PC-3 (cell line): ENCODE data around the gene SLC48A1. TPM values are rescaled to one million over a fixed set of nuclear protein-coding genes. Genes with fewer than 3 reads are reported as not detected.

Experiments
- ATAC-seq: fragments of 200-7000 bp; cut with Tn5 transposase; 2 replicates; pipeline ENCODE4 v1.9.1; 2020; ENCODE audit warnings: mild to moderate bottlenecking, moderate library complexity
- BruUV-seq: library from RNA; stranded (reverse); fragments of 400-500 nt; replicated peaks from 2 replicates; lab custom pipeline; 2021; lab: Mats Ljungman, UMichigan
- CTCF ChIA-PET: fragments of 300-600 bp; sonication (Branson Sonifier 250); formaldehyde crosslinking; loops from one replicate; lab custom pipeline; 2022; ENCODE audit warnings: antibody characterized with exemption; lab: Charles Lee
- POLR2A ChIA-PET: fragments of 300-600 bp; sonication (Branson Sonifier 250); formaldehyde crosslinking; loops from one replicate; lab custom pipeline; 2022; ENCODE audit warnings: antibody characterized with exemption; ENCODE audit not compliant: unreplicated experiment; lab: Charles Lee
- DNase-seq: peaks from one replicate; pipeline ENCODE4 v3.0.0-alpha.2; 2015
- H2AFZ ChIP-seq: fragments of 300-600 bp; sonication (generic); 2 replicates; pipeline ENCODE4 v1.6.0; 2016; ENCODE audit warnings: antibody characterized with exemption, low read length
- H3F3A ChIP-seq: fragments of 300-600 bp; sonication (generic); one replicate; pipeline ENCODE4 v1.6.0; 2017; ENCODE audit warnings: antibody characterized with exemption, low read length, control low read depth, mild to moderate bottlenecking; ENCODE audit not compliant: unreplicated experiment
- H3K27ac ChIP-seq: fragments of 300-600 bp; sonication (generic); 2 replicates; pipeline ENCODE4 v1.5.1; 2016; ENCODE audit warnings: mild to moderate bottlenecking, low read length
- H3K27me3 ChIP-seq: fragments of 300-600 bp; sonication (generic); 2 replicates; pipeline ENCODE4 v1.6.1; 2016; ENCODE audit warnings: low read length, mixed read lengths
- H3K36me3 ChIP-seq: fragments of 300-600 bp; sonication (generic); 2 replicates; pipeline ENCODE4 v1.6.1; 2016; ENCODE audit warnings: low read depth, mixed run types, low read length, mixed read lengths
- H3K4me1 ChIP-seq: fragments of 300-600 bp; sonication (generic); 2 replicates; pipeline ENCODE4 v1.5.1; 2016; ENCODE audit warnings: low read length; ENCODE audit not compliant: insufficient read depth
- H3K4me2 ChIP-seq: fragments of 300-600 bp; sonication (generic); 2 replicates; pipeline ENCODE4 v1.6.0; 2016; ENCODE audit warnings: low read length
- H3K4me3 ChIP-seq: fragments of 300-600 bp; sonication (generic); 2 replicates; pipeline ENCODE4 v1.5.1; 2016; ENCODE audit warnings: mild to moderate bottlenecking, low read length, mixed read lengths
- H3K79me2 ChIP-seq: fragments of 300-600 bp; sonication (generic); 2 replicates; pipeline ENCODE4 v1.6.1; 2017; ENCODE audit warnings: low read length, mixed read lengths
- H3K9ac ChIP-seq: fragments of 300-600 bp; sonication (generic); 2 replicates; pipeline ENCODE4 v1.6.0; 2016; ENCODE audit warnings: mild to moderate bottlenecking, low read length
- H3K9me2 ChIP-seq: fragments of 300-600 bp; sonication (generic); replicated peaks from 2 replicates; pipeline ENCODE4 v1.6.1; 2016; ENCODE audit warnings: mixed run types, low read length, mixed read lengths
- H3K9me3 ChIP-seq: fragments of 300-600 bp; sonication (generic); 2 replicates; pipeline ENCODE4 v1.6.1; 2016; ENCODE audit warnings: low read length, mixed read lengths
- H4K20me1 ChIP-seq: fragments of 300-600 bp; sonication (generic); 2 replicates; pipeline ENCODE4 v1.6.1; 2016; ENCODE audit warnings: low read length, mixed read lengths
- EZH2 ChIP-seq: fragments of 300-600 bp; sonication (generic); IDR thresholded peaks from one replicate; pipeline ENCODE4 v1.6.1; 2017; ENCODE audit warnings: antibody characterized with exemption, mild to moderate bottlenecking, low read length; ENCODE audit not compliant: unreplicated experiment
- EZH2phosphoT487 ChIP-seq: fragments of 300-600 bp; sonication (generic); IDR thresholded peaks from 2 replicates; pipeline ENCODE4 v1.6.1; 2018; ENCODE audit warnings: mild to moderate bottlenecking, antibody characterized with exemption, low read length, borderline replicate concordance
- intact Hi-C: fragments of 100-400 bp; cut with micrococcal nuclease; formaldehyde crosslinking; loops from 2 replicates; pipeline ENCODE4 v1.9.0; 2023
- total RNA-seq: library from RNA; depleted of rRNA; stranded (reverse); fragments of >200 nt; gene quantifications from 2 replicates; pipeline ENCODE4 v1.2.3, GENCODE V29; 2014
- TF ChIP-seq, protein P1 (sequence below): fragments of 300-600 bp; sonication (generic); conservative IDR thresholded peaks from 2 replicates; pipeline ENCODE4 v1.5.1; 2017; ENCODE audit warnings: antibody characterized with exemption, low read depth, mild to moderate bottlenecking, low read length

SLC48A1 gene
- total RNA-seq, 1 experiment from 2014 or later = 21.4 TPM

DNA sequence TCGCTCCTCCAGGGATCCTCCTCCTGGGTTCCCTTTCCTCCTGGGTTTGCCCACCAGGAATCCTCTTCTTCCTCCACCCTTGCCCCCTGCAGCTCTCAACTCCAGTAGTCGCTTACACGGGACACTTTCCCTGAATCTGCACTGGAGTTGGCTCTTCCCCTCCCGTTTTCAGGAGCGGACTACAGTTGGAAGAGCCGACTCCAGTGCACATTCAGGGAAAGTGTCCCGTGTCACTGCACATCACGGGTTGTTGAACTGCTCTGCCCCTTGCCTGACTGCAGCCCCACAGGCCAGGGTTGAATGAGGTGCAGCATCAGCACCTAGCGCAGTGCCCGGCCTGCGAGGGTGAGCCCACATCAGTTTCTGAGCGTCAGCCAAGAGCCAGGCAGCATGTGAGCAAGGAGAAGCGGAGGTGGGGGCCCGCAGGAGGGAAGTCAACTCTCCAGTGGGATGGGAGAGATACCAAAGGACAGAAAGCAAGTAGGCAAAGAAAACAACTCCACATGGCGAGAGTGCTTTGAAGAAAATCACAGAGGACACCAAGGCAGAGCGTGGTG lies 27.5 kb upstream of the SLC48A1 start:
- ChIA-PET POLR2A (no interaction called here), CTCF (no interaction called here)
- intact Hi-C loops = no loop called here
- Histone ChIP-seq H3K36me3 (no peaks in the 10 kb centered on the region), H3K9me3 (no peaks in the 10 kb centered on the region), H3K27me3 (no peaks in the 10 kb centered on the region), H4K20me1 (no peaks in the 10 kb centered on the region), H3K4me3 (no peak overlapping the region), H3K4me1 (peaks cover 13% of the 10 kb centered on the region; the same call in 1 of the 2 replicates), H3F3A (no peaks in the 10 kb centered on the region), H3K4me2 (no peak overlapping the region), H3K27ac (no peak overlapping the region), H3K9me2 (no peaks in the 10 kb centered on the region), H2AFZ (no peak overlapping the region), H3K9ac (no peak overlapping the region), H3K79me2 (no peaks in the 10 kb centered on the region)
- DNase-seq (no peak), ATAC-seq (no peak)
- BruUV-seq = no TSS peak
- TF ChIP-seq, protein P1, sequence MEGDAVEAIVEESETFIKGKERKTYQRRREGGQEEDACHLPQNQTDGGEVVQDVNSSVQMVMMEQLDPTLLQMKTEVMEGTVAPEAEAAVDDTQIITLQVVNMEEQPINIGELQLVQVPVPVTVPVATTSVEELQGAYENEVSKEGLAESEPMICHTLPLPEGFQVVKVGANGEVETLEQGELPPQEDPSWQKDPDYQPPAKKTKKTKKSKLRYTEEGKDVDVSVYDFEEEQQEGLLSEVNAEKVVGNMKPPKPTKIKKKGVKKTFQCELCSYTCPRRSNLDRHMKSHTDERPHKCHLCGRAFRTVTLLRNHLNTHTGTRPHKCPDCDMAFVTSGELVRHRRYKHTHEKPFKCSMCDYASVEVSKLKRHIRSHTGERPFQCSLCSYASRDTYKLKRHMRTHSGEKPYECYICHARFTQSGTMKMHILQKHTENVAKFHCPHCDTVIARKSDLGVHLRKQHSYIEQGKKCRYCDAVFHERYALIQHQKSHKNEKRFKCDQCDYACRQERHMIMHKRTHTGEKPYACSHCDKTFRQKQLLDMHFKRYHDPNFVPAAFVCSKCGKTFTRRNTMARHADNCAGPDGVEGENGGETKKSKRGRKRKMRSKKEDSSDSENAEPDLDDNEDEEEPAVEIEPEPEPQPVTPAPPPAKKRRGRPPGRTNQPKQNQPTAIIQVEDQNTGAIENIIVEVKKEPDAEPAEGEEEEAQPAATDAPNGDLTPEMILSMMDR = no peak
- TF ChIP-seq EZH2 (no peak), EZH2phosphoT487 (no peak)

DNA sequence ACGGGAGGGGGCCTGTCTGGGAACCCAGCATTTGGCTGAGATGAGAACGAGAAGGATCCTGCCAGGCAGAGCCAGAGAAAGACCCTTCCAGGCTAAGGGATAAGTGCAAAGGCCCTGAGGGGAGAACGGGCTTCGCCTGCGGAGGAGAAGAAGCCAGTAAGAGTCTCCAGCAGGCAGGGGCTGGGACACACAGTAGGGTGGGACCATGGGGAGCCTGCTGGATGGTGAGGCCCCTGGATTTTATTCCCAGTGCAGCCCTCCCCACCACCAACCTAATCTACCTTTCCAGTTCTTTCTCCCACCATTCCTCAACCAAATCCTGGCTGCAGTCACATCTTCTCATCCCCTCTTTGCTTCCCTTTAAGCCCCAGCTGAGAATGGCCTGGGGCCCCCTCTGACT lies 27.0 kb upstream of the SLC48A1 start:
- intact Hi-C loops = no loop called here
- no peak overlapping the region for H3K27ac ChIP-seq
- H2AFZ ChIP-seq = no peak overlapping the region
- ChIA-PET CTCF (no interaction called here), POLR2A (no interaction called here)
- H3K4me2 ChIP-seq = no peak overlapping the region
- H3K79me2 ChIP-seq = no peaks in the 10 kb centered on the region
- DNase-seq (no peak), ATAC-seq (no peak)
- peaks cover 11% of the 10 kb centered on the region; the same call in 1 of the 2 replicates for H3K4me1 ChIP-seq
- H4K20me1 ChIP-seq = no peaks in the 10 kb centered on the region
- H3F3A ChIP-seq = no peaks in the 10 kb centered on the region
- no peaks in the 10 kb centered on the region for H3K9me3 ChIP-seq
- no peaks in the 10 kb centered on the region for H3K27me3 ChIP-seq
- no peak overlapping the region for H3K9ac ChIP-seq
- BruUV-seq = no TSS peak
- no peaks in the 10 kb centered on the region for H3K9me2 ChIP-seq
- no peak for TF ChIP-seq EZH2
- TF ChIP-seq, protein P1 = no peak
- TF ChIP-seq EZH2phosphoT487 = no peak
- H3K4me3 ChIP-seq = no peak overlapping the region
- no peaks in the 10 kb centered on the region for H3K36me3 ChIP-seq

DNA sequence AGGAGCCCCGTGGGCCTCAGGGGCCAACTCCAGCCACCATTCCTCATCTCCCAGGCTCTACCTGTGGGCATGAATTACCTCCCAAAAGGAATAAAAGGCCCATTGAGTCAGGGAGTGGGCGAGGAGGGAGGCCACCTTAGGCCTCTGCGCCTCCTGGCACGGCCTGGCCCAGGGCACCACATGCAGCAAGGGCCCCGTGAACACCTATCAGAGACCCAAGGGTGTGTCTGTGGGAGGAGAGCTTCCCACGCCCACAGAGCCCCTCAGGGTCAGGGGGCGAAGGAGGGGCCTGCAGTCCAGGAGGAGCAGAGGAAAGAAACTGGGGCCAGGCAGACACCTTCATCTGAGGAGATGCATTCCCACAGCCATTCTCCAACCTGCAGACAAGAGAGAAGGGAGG lies 26.5 kb upstream of the SLC48A1 start:
- intact Hi-C loops = no loop called here

More for the DNA sequence above, 26.5 kb upstream of the SLC48A1 start:
- no peak overlapping the region for H3K4me3 ChIP-seq
- H3F3A ChIP-seq = no peaks in the 10 kb centered on the region
- no peaks in the 10 kb centered on the region for H3K79me2 ChIP-seq
- H3K36me3 ChIP-seq = no peaks in the 10 kb centered on the region
- H3K9ac ChIP-seq = no peak overlapping the region
- H2AFZ ChIP-seq = no peak overlapping the region
- DNase-seq (no peak), ATAC-seq (no peak)
- BruUV-seq = no TSS peak
- no peaks in the 10 kb centered on the region for H3K27me3 ChIP-seq
- ChIA-PET POLR2A (no interaction called here), CTCF (no interaction called here)
- no peaks in the 10 kb centered on the region for H4K20me1 ChIP-seq
- H3K9me2 ChIP-seq = no peaks in the 10 kb centered on the region
- no peak overlapping the region for H3K4me2 ChIP-seq
- TF ChIP-seq EZH2 = no peak
- TF ChIP-seq, protein P1 = no peak
- no peak for TF ChIP-seq EZH2phosphoT487
- H3K27ac ChIP-seq = no peak overlapping the region
- H3K4me1 ChIP-seq = peaks cover 7% of the 10 kb centered on the region
- H3K9me3 ChIP-seq = no peaks in the 10 kb centered on the region
